D721Med (cell line): ENCODE data around the gene TRIM52.

Source experiments
- DNase-seq: peaks from one replicate; pipeline ENCODE4 v3.0.0; 2011; ENCODE audit warnings: low spot score; ENCODE audit not compliant: insufficient read length
- FAIRE-seq: peaks from 2 replicates; lab custom pipeline; 2011; peaks lifted over from hg19 to GRCh38; lab: Jason Lieb, UNC
- CTCF ChIP-seq: IDR thresholded peaks from 2 replicates; pipeline ENCODE4 v1.5.1; 2012; ENCODE audit warnings: mild to moderate bottlenecking, control low read depth; ENCODE audit not compliant: insufficient read depth; ENCODE audit errors: missing control alignments

TRIM52 gene

GRCh38 chr5:181222630-181223057, 38.3 kb downstream of the TRIM52 start:
- TF ChIP-seq CTCF: no peak
- DNase-seq (no peak), FAIRE-seq (no peak)

GRCh38 chr5:181221792-181222629, 38.9 kb downstream of the TRIM52 start:
- no peak for TF ChIP-seq CTCF
- no peak for DNase-seq
- no peak for FAIRE-seq

- FAIRE-seq: no peak
- TF ChIP-seq CTCF: no peak
- no peak for DNase-seq
Observed at GRCh38 chr5:181221105-181221791, 39.7 kb downstream of the TRIM52 start.

- FAIRE-seq (no peak), DNase-seq (no peak)
- TF ChIP-seq CTCF: no peak
Observed at GRCh38 chr5:181220178-181220515, 40.8 kb downstream of the TRIM52 start.

- TF ChIP-seq CTCF: no peak
- no peak for DNase-seq
- FAIRE-seq: no peak
Observed at GRCh38 chr5:181219262-181220177, 41.4 kb downstream of the TRIM52 start.

- TF ChIP-seq CTCF: no peak
- FAIRE-seq: no peak
- DNase-seq: no peak
Observed at GRCh38 chr5:181218795-181219124, 42.2 kb downstream of the TRIM52 start.

- no peak for FAIRE-seq
- DNase-seq: no peak
- TF ChIP-seq CTCF: no peak
Observed at GRCh38 chr5:181217803-181218062, 43.2 kb downstream of the TRIM52 start.
